ENCODE data around the gene DGKD.

DNA sequence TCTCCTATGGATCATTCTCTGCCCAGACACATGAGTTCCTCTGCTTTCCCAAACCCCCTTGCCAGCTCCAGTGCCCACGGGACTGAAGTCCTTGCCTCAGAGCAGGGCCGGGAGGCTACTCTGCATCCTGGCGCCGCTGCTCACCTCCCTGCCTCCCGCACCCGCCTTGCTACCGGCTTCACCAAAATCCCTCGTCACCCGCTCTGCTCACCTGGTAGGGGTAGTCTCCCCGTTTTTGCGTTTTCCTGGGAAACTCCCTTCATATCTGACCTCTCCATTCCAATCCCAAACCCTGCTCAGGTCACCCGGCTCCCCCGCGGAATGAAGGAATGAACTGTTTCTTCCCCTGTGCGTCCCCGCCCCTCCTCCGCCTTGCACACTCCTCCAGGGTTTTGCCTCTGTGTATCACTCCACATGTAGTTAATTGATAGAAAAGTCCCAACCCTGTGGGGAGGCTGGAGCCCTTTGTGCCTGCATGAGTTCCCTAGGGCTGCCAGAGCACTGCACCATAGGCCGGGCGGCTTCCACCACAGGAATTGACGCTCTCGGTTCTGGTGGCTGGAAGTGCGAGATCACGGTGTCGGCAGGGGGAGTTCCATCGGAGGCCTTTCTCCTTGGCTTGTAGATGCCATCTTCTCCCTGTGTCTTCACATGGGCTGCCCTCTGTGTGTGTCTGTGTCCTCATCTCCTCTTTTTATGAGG, 2.0 kb upstream of the DGKD start:
- TF ChIP-seq POLR2A (IDR thresholded peaks at IDR 0.05; ENCODE audit: low read depth, low read length) (no peak), TAF1 (IDR thresholded peaks at IDR 0.05; ENCODE audit: borderline replicate concordance, low read depth, low read length) (no peak)

All from GM12892 (cell line).